ENCODE data around the gene ECHS1.
"Not testable (repeated sequence)": the region's sequence is repeated elsewhere in the genome, so short reads cannot be mapped to it uniquely, and the experiment has no call there.

DNA sequence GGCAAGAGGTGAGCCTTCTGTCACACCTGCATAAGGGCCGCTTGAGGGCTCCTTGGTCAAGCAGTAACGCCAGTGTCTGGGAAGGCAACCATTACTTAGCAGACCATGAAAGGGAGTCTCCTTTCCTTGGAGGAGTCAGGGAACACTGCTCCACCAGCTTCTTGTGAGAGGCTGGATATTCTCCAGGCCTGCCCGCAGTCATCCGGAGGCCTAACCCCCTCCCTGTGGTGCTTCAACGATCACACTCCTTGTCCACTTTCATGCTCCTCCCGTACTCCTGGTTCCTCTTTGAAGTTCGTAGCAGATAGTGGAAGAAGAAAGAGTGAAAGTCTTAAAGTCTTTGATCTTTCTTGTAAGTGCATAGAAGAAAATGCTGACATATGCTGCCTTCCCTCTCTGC is 5.7 kb downstream of the ECHS1 start:
- not testable (repeated sequence) for TF ChIP-seq EZH2 (IDR thresholded peaks at IDR 0.05)
- TF ChIP-seq, protein P1, sequence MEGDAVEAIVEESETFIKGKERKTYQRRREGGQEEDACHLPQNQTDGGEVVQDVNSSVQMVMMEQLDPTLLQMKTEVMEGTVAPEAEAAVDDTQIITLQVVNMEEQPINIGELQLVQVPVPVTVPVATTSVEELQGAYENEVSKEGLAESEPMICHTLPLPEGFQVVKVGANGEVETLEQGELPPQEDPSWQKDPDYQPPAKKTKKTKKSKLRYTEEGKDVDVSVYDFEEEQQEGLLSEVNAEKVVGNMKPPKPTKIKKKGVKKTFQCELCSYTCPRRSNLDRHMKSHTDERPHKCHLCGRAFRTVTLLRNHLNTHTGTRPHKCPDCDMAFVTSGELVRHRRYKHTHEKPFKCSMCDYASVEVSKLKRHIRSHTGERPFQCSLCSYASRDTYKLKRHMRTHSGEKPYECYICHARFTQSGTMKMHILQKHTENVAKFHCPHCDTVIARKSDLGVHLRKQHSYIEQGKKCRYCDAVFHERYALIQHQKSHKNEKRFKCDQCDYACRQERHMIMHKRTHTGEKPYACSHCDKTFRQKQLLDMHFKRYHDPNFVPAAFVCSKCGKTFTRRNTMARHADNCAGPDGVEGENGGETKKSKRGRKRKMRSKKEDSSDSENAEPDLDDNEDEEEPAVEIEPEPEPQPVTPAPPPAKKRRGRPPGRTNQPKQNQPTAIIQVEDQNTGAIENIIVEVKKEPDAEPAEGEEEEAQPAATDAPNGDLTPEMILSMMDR (IDR thresholded peaks at IDR 0.05): not testable (repeated sequence)
